Caco-2 (cell line): Measurements from ENCODE around the gene PSD2. TPM values are rescaled to one million over a fixed set of nuclear protein-coding genes. Genes with fewer than 3 reads are reported as not detected.

Experiments
- BruUV-seq: library from RNA; stranded (reverse); fragments of 400-500 nt; replicated peaks from 2 replicates; lab custom pipeline; 2021; lab: Mats Ljungman, UMichigan
- CTCF ChIA-PET: fragments of 300-600 bp; sonication (Branson Sonifier 250); formaldehyde crosslinking; loops from one replicate; lab custom pipeline; 2022; ENCODE audit warnings: antibody characterized with exemption; lab: Charles Lee
- POLR2A ChIA-PET: fragments of 300-600 bp; sonication (Branson Sonifier 250); formaldehyde crosslinking; loops from one replicate; lab custom pipeline; 2022; ENCODE audit warnings: antibody characterized with exemption; lab: Charles Lee
- DNase-seq, 2 experiments: peaks; one replicate each; pipeline versions ENCODE4 v3.0.0 to v3.0.0-alpha.2; 2020 to 2022
- H3K27me3 ChIP-seq: replicated peaks from 2 replicates; pipeline ENCODE4 v1.6.0; 2011; ENCODE audit warnings: low read length; ENCODE audit not compliant: control insufficient read depth, insufficient read depth
- H3K36me3 ChIP-seq: 2 replicates; pipeline ENCODE4 v1.5.1; 2011; ENCODE audit warnings: low read length; ENCODE audit not compliant: control insufficient read depth, insufficient read depth
- H3K4me1 ChIP-seq: fragments of 250-450 bp; sonication (Bioruptor Pico); 2 replicates; pipeline ENCODE4 v1.5.1; 2020; ENCODE audit warnings: mild to moderate bottlenecking
- H3K4me3 ChIP-seq: 2 replicates; pipeline ENCODE4 v1.5.1; 2011; ENCODE audit warnings: low read depth, mild to moderate bottlenecking, control low read depth, low read length
- H3K9me3 ChIP-seq: fragments of 250-450 bp; sonication (Bioruptor Pico); 2 replicates; pipeline ENCODE4 v1.5.1; 2020; ENCODE audit warnings: mild to moderate bottlenecking, moderate library complexity
- H3K27ac Mint-ChIP-seq: one replicate; pipeline ENCODE4 v1.8.0; 2022; ENCODE audit warnings: mixed read lengths; ENCODE audit not compliant: unreplicated experiment
- H3K27me3 Mint-ChIP-seq: one replicate; pipeline ENCODE4 v1.8.0; 2022; ENCODE audit warnings: mixed read lengths; ENCODE audit not compliant: insufficient read depth, unreplicated experiment
- H3K36me3 Mint-ChIP-seq: one replicate; pipeline ENCODE4 v1.8.0; 2022; ENCODE audit warnings: mild to moderate bottlenecking, mixed read lengths; ENCODE audit not compliant: insufficient read depth, unreplicated experiment
- H3K4me1 Mint-ChIP-seq: one replicate; pipeline ENCODE4 v1.8.0; 2022; ENCODE audit warnings: low read depth, mixed read lengths; ENCODE audit not compliant: unreplicated experiment
- H3K4me3 Mint-ChIP-seq: one replicate; pipeline ENCODE4 v1.8.0; 2022; ENCODE audit warnings: mild to moderate bottlenecking, moderate library complexity, mixed read lengths; ENCODE audit not compliant: unreplicated experiment
- H3K9me3 Mint-ChIP-seq: one replicate; pipeline ENCODE4 v1.8.0; 2022; ENCODE audit warnings: mixed read lengths; ENCODE audit not compliant: unreplicated experiment
- CTCF ChIP-seq, 2 experiments: fragments of 200-600 bp in 1 of 2; IDR thresholded peaks; 1 replicate in 1 of 2; 2 replicates in 1 of 2; pipeline versions ENCODE4 v1.5.1 to v1.8.0; 2011 to 2022; ENCODE audit warnings: antibody characterized with exemption in 1 of 2, control low read depth in 1 of 2, inconsistent platforms in 1 of 2, low read depth in 1 of 2, low read length in 1 of 2, mild to moderate bottlenecking in 1 of 2, moderate library complexity in 1 of 2; ENCODE audit not compliant: insufficient read depth in 1 of 2, severe bottlenecking in 1 of 2, unreplicated experiment in 1 of 2
- intact Hi-C: fragments of 100-400 bp; cut with micrococcal nuclease; formaldehyde crosslinking; loops from one replicate; pipeline ENCODE4 v1.10.0; 2022; ENCODE audit not compliant: unreplicated experiment
- total RNA-seq: library from RNA; stranded (reverse); gene quantifications from 2 replicates; pipeline ENCODE4 v1.2.3, GENCODE V29; 2022

The PSD2 gene
- total RNA-seq, 1 experiment from 2014 or later: 0.09 TPM

DNA sequence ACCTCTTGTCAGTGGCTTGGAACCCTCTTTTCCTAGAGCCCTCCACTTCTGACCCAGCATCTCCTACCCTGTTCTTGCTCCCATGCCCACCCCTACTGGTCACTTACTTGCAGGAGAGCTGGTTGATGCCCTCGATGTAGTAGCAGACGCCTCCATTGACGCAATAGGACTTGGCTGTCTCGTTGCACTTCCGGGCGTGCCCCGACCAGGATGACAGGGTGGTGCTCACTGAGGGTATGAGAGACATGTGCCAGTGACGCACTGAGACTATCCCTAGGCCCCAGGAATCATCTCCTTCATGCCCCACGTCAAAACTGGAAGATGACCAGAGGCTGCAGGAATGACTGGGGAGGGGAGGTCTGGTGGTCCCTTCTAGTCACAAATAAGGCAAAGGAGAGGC, 76.0 kb downstream of the PSD2 start:
- peaks cover 11% of the 10 kb centered on the region for H3K27me3 Mint-ChIP-seq
- ChIA-PET CTCF (interaction anchor here (0.9 kb wide), 1 partner anchor 29 kb away, joined by 3 read pairs; no protein-coding TSS in a partner anchor), POLR2A (no interaction called here)
- Histone ChIP-seq H3K36me3 (no peaks in the 10 kb centered on the region), H3K27me3 (no peaks in the 10 kb centered on the region), H3K4me3 (no peak overlapping the region), H3K9me3 (no peaks in the 10 kb centered on the region), H3K4me1 (no peaks in the 10 kb centered on the region)
- no peak overlapping the region for H3K27ac Mint-ChIP-seq
- TF ChIP-seq CTCF (IDR thresholded peaks at IDR 0.05; ENCODE audit: insufficient read depth in 1 of 2, low read depth in 1 of 2, low read length in 1 of 2, severe bottlenecking in 1 of 2, unreplicated experiment in 1 of 2): no peak
- intact Hi-C loops: loop anchor here (2.0 kb wide), 1 partner anchor 97 kb away; no protein-coding TSS in a partner anchor
- BruUV-seq: no TSS peak
- H3K9me3 Mint-ChIP-seq: no peaks in the 10 kb centered on the region
- H3K4me3 Mint-ChIP-seq: no peak overlapping the region
- DNase-seq: no peak
- no peaks in the 10 kb centered on the region for H3K36me3 Mint-ChIP-seq
- H3K4me1 Mint-ChIP-seq: no peaks in the 10 kb centered on the region

DNA sequence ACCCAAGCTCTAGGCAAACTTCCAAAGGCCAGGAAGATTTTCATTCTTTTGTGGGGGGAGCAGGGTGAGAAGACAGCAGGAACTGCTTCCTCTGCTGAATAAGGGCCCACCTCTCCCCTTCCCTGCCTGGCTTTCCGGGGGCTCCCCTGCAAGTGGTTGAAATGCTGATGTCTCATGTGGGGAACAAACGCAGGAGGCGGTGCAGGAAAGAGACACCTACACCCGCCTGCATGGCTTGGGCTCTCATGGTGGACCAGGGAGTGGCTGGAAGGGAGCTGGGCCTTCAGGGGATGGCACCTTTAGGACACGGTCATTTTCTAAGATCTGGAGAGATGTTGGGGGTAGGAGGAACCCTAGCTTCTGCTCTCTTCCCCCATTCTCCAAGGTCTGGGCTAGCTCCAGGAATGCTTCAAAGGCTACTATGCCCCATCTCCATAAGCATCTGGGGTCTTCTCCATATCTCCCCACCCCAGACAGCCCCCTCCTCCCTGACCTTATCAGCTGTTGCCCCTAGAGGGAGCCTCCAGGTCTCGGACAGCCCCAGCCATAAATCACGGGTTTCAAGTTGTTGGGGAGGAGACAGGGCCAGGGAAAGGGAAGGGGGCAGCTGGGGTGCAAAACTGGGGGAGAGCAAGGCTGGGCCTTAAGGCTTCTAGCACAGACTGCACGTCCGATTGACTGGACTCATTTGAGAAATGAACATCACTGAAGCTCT, 76.6 kb downstream of the PSD2 start:
- DNase-seq: no peak
- BruUV-seq: no TSS peak
- Mint-ChIP-seq H3K9me3 (no peaks in the 10 kb centered on the region), H3K27me3 (peaks cover 6% of the 10 kb centered on the region), H3K27ac (no peak overlapping the region), H3K36me3 (no peaks in the 10 kb centered on the region), H3K4me1 (no peaks in the 10 kb centered on the region), H3K4me3 (no peak overlapping the region)
- Histone ChIP-seq H3K27me3 (no peaks in the 10 kb centered on the region), H3K36me3 (no peaks in the 10 kb centered on the region), H3K9me3 (no peaks in the 10 kb centered on the region), H3K4me3 (no peak overlapping the region), H3K4me1 (no peaks in the 10 kb centered on the region)
- TF ChIP-seq CTCF (IDR thresholded peaks at IDR 0.05; ENCODE audit: insufficient read depth in 1 of 2, low read depth in 1 of 2, low read length in 1 of 2, severe bottlenecking in 1 of 2, unreplicated experiment in 1 of 2): peak; percentile 21 to 44
- intact Hi-C loops: loop anchor here (2.0 kb wide), 1 partner anchor 97 kb away; no protein-coding TSS in a partner anchor
- ChIA-PET POLR2A (no interaction called here), CTCF (interaction anchor here (0.9 to 1.6 kb wide), 4 partner anchors 20 to 96 kb away, joined by 3 to 11 read pairs (median 4); no protein-coding TSS in a partner anchor)

DNA sequence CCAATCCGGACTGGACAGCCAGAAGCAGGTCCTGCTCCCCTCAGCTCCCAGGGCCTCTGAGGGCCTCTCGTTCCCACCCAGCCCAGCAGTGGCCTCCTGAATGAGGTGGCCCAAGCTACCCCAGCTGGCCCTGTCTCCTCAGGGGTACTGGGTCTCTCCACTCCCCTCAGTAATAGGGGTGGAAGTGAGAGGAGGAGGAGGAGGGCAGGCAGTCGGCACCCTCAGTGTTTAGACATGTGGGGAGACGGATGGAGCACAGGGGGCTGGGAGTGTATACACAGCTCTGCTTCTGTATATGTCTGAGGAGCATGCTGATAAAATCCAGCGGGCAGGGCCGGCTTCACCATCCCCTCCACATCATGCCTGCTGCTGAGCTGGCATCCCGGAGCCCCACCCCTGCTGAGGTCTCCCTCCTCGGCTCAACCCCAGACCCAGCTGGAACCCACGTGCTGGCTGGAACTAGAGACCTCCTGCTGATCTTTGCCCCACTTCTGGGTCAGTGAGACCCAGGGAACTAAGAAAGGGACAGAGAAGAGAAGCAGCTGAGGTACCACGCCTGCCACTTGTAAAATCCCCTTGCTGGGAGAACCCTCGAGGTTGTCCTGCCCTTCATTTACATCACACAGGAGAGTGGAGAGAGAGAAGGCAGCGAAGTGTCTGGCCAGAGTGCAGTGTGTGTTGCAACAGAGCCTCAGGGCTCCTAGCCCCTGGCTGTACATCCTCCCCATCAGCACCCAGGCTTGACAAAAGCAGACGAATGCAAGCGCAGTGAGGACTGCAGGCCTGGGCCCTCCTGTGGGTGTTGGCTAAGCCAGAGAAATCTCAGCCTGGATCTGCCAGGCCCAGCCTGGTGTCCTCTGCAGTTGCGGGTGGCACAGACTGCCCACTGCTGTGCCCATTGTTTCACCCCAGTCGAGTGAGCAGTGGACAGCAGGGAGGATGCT, 77.5 kb downstream of the PSD2 start:
- Histone ChIP-seq H3K4me1 (no peaks in the 10 kb centered on the region), H3K27me3 (no peaks in the 10 kb centered on the region), H3K9me3 (no peaks in the 10 kb centered on the region), H3K36me3 (no peaks in the 10 kb centered on the region), H3K4me3 (no peak overlapping the region)
- CTCF ChIA-PET: interaction anchor here (1.2 to 1.6 kb wide), 3 partner anchors 20 to 95 kb away, joined by 3 to 11 read pairs (median 4); no protein-coding TSS in a partner anchor
- H3K9me3 Mint-ChIP-seq: no peaks in the 10 kb centered on the region
- H3K4me3 Mint-ChIP-seq: no peak overlapping the region
- TF ChIP-seq CTCF (IDR thresholded peaks at IDR 0.05; ENCODE audit: insufficient read depth in 1 of 2, low read depth in 1 of 2, low read length in 1 of 2, severe bottlenecking in 1 of 2, unreplicated experiment in 1 of 2): no peak
- BruUV-seq: no TSS peak
- no peak for DNase-seq
- peaks cover 6% of the 10 kb centered on the region for H3K27me3 Mint-ChIP-seq
- H3K27ac Mint-ChIP-seq: no peak overlapping the region
- POLR2A ChIA-PET: no interaction called here
- intact Hi-C loops: loop anchor here (2.0 kb wide), 1 partner anchor 96 kb away; no protein-coding TSS in a partner anchor
- H3K36me3 Mint-ChIP-seq: no peaks in the 10 kb centered on the region
- no peaks in the 10 kb centered on the region for H3K4me1 Mint-ChIP-seq
